Activated CD4-positive, CD25-positive, alpha-beta regulatory T cell treated with anti-CD3 and anti-CD28 coated beads, Interleukin-2, amount 50 U/mL, for 24 hours (primary cell): ENCODE data around the gene SLIT3.
"Not testable (repeated sequence)": the region's sequence is repeated elsewhere in the genome, so short reads cannot be mapped to it uniquely, and the experiment has no call there.

ENCODE experiments used
- ATAC-seq, 2 donors: fragments of 150-1000 bp; cut with Tn5 transposase; one replicate each; pipeline ENCODE4 v1.10.0; 2021; ENCODE audit warnings: mild to moderate bottlenecking in 1 of 2, moderate library complexity in 1 of 2

The SLIT3 gene

GRCh38 chr5:168749391-168750100 is 551.4 kb downstream of the SLIT3 start:
- no peak for ATAC-seq

- no peak for ATAC-seq
Measured at GRCh38 chr5:168747987-168748777, 552.8 kb downstream of the SLIT3 start.

- ATAC-seq, result no peak
Measured at GRCh38 chr5:168746893-168747640, 553.9 kb downstream of the SLIT3 start.

- not testable (repeated sequence) for ATAC-seq
Measured at GRCh38 chr5:168746126-168746892, 554.6 kb downstream of the SLIT3 start.

GRCh38 chr5:168743617-168744016 is 557.3 kb downstream of the SLIT3 start:
- no peak for ATAC-seq

GRCh38 chr5:168742311-168742710 is 558.6 kb downstream of the SLIT3 start:
- ATAC-seq, result not testable (repeated sequence)

GRCh38 chr5:168740811-168741213 is 560.1 kb downstream of the SLIT3 start:
- no peak for ATAC-seq

- ATAC-seq, result no peak
Measured at GRCh38 chr5:168740092-168740800, 560.7 kb downstream of the SLIT3 start.

GRCh38 chr5:168737066-168737465 is 563.9 kb downstream of the SLIT3 start:
- no peak for ATAC-seq

GRCh38 chr5:168736281-168736831 is 564.6 kb downstream of the SLIT3 start:
- no peak for ATAC-seq

- no peak for ATAC-seq
Measured at GRCh38 chr5:168734620-168735300, 566.2 kb downstream of the SLIT3 start.

- ATAC-seq, result no peak
Measured at GRCh38 chr5:168734119-168734518, 566.8 kb downstream of the SLIT3 start.

- no peak for ATAC-seq
Measured at GRCh38 chr5:168728546-168729211, 572.3 kb downstream of the SLIT3 start.

- ATAC-seq, result no peak
Measured at GRCh38 chr5:168727547-168727946, 573.4 kb downstream of the SLIT3 start.

GRCh38 chr5:168726342-168726741 is 574.6 kb downstream of the SLIT3 start:
- no peak for ATAC-seq

GRCh38 chr5:168724227-168724626 is 576.7 kb downstream of the SLIT3 start:
- no peak for ATAC-seq

- ATAC-seq, result no peak
Measured at GRCh38 chr5:168723037-168723436, 577.9 kb downstream of the SLIT3 start.

- no peak for ATAC-seq
Measured at GRCh38 chr5:168721966-168722365, 579.0 kb downstream of the SLIT3 start.

- ATAC-seq, result no peak
Measured at GRCh38 chr5:168721002-168721753, 579.8 kb downstream of the SLIT3 start.

GRCh38 chr5:168720575-168720974 is 580.4 kb downstream of the SLIT3 start:
- no peak for ATAC-seq
